HG03280 (cell line): ENCODE data around the gene ZMIZ1.
A peak's percentile ranks its signal among the peaks of the same experiment; 100 is the strongest.
"Not testable (repeated sequence)": the region's sequence is repeated elsewhere in the genome, so short reads cannot be mapped to it uniquely, and the experiment has no call there.

Experiments
- ATAC-seq: cut with Tn5 transposase; IDR thresholded peaks from one replicate; pipeline ENCODE4 v1.9.1; 2021; ENCODE audit warnings: mild to moderate bottlenecking, moderate library complexity; ENCODE audit not compliant: unreplicated experiment

Gene ZMIZ1

GRCh38 chr10:79329529-79329928 is 260.8 kb downstream of the ZMIZ1 start:
- no peak for ATAC-seq

GRCh38 chr10:79331226-79331625 is 262.5 kb downstream of the ZMIZ1 start:
- ATAC-seq = no peak

DNA sequence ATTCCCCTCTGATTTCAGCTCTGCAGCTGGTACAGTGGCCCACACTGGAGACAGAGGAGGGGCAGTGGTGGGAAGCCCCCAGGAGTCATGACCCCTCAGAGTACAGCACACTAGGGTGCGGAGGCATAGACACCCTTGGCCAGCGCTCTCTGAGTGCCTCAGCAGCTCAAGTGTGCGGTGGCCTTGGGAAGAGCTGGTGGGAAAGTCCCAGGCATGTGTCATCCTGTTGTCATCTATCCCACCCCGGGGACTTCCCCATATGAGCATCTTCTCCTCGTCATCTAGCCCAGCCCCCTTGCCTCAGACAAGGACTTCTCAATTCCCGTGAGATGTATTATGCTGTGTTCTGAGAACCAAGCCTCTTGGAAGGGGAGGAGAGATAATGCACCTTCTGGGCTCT is 262.9 kb downstream of the ZMIZ1 start:
- peak; percentile 56 for ATAC-seq

DNA sequence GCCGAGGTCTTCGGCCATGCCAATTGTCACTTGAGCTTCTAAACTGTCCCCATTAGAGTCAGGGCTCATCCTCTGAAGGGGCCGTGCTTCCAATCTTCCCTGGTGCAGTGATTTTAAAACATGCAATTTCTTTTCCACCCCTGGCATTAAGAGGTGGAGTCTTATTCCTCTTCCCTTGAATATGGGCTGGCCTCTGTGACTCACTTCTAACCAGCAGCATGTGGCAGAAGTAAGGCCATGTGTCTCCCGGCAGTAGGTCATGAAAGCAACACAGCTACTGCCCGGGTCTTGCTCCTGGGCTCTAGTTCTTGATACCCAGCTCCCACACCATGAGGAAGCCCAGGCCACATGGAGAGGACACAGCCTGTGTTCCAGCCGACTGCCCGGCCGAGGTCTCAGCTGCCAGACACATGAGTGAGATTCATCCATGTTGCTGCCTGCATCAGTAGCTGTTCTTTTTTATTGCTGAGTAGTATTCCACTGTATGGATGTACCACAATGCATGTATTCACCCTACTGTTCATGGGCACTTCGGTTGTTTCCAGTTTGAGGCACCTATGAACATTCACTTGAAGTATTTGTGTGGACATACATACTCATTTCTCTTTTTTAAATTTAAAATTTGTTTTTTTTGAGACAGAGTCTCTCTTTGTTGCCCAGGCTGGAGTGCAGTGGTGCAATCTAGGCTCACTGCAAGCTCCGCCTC is 264.0 kb downstream of the ZMIZ1 start:
- ATAC-seq = not testable (repeated sequence)

GRCh38 chr10:79333513-79333912 is 264.7 kb downstream of the ZMIZ1 start:
- no peak for ATAC-seq

DNA sequence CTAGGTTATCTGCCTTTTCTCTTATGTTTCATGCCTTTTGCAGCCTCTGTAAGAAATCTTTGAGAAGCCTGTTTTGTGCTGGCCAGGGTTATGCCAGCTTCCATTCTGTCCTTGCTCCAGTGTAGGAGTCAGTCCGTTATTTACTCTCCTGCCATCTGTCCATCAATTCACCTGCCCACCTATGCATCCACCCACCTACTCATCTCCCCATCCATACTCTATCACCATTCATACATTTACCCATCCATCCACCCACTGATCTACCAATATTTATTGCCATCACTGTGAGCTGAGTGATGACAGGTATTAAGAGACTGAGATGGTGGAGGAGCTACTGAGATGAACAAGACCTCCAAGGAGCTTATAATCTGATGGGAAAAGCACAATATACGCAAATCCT is 265.8 kb downstream of the ZMIZ1 start:
- no peak for ATAC-seq

DNA sequence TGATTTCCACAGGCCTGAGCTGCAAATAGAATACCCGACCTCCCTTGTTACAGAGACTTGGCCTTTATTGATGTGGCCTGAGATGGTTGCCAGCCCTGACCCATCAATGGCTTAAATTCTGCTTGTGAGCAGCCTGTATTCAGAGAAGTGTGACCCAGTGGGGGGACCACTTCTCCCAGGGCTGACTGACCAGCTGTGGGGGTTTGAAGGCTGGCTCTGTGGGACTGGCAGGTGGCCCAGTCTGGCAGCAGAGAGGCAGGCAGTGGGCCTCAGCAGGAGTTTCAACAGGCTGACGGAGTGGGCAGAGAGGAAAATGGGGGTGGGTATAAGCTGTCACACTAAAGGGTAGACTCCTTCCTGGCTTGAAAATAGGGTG is 266.3 kb downstream of the ZMIZ1 start:
- ATAC-seq = no peak

DNA sequence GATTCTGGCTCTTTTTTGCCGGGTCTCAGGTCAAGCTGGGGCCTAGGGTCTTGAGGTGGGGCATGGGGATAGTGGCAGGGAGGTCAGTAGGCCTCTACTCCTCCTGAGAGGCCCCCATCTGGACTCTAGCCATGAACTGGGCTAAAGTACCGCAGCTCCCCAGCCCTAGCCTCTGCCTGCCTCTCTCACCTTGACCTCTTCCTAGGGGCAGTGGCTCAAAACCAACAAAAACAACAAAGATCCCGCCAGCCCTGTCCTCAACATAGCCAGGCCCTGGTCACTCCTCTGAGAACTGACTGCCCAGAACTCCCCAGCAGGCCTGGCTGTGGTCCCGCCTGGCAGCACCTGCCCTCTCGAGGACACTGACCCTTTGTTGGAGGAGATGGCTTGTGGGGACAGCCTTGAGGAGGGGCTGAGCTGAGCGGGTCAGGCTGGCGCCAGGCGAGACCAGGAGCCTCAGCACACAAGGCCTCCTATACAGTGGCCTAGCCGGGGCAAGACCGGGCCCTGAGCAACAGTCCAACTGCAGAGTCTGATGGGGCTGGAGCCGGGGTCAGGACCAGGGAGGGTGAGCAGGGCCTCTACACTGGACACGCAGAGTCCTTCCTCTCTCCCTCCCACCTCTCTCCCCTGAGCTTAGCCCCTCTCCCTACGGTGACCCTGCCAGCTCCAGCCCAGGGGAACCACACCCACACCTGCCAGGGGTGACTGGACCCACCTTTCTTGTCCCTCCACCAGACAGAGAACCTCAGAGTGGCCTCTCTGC is 266.9 kb downstream of the ZMIZ1 start:
- no peak for ATAC-seq

- no peak for ATAC-seq
Measured at GRCh38 chr10:79336276-79336675, 267.5 kb downstream of the ZMIZ1 start.

DNA sequence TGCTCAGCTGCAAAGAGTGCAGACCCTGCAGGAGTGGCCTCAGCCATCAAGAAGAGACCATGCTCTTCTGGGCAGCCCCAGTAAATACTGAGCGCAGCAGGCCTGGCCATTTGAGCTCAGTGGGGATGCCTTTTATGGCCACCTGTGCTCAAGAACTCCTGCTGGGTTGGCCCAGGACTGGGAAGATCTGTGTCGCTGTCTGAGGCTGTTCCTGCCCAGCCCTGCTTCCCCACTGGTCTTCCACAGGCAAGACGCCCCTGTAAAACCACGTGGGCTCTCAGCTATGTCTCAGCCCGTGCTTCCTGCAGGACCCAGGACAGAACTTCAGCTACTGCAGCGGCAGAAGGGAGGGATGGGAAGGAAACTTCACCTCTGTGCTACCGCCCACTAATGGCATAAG is 268.0 kb downstream of the ZMIZ1 start:
- ATAC-seq = no peak

DNA sequence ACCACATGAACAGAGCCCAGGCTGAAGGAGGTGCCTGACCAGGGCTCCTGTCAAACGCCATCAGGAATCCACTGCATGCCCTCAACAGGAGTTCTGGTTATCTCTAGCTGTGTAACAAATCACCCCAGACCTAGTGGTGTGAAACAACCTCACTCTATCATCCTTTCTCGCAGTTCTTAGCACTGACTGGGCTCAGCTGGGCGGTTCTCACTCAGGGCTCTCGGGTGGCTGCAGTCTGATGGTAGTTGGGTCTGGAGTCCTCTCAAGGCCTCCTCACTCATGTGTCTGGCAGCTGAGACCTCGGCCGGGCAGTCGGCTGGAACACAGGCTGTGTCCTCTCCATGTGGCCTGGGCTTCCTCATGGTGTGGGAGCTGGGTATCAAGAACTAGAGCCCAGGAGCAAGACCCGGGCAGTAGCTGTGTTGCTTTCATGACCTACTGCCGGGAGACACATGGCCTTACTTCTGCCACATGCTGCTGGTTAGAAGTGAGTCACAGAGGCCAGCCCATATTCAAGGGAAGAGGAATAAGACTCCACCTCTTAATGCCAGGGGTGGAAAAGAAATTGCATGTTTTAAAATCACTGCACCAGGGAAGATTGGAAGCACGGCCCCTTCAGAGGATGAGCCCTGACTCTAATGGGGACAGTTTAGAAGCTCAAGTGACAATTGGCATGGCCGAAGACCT is 269.2 kb downstream of the ZMIZ1 start:
- not testable (repeated sequence) for ATAC-seq

- no peak for ATAC-seq
Measured at GRCh38 chr10:79339266-79339665, 270.5 kb downstream of the ZMIZ1 start.

DNA sequence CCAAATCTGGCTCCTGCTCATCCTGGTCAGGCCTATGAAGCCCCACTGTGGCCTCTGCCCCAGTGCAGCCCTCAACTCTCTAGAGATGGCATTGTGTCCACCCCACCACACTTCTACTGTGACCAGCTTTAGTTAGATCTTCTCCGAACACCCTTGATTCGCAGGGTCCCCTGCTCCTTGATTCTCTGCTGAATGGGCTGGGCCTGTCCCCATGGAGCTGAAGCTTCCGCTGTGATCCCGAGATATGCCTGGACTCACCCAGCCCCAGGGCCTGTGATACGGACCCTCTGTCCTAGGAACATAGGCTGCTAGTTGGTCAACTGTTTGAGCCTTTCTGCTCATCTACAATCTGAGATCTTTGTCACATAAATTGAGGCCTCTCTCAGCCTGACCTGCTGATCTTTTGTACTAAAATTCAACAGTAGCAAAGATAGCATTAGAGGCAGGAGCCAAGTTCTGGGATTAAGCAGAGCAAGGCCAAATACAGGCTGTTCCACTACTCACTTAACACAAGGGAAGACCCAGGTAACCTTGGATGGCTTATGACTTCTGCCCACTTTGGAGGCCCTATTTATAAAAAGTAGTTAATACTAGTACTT is 272.0 kb downstream of the ZMIZ1 start:
- ATAC-seq = no peak

DNA sequence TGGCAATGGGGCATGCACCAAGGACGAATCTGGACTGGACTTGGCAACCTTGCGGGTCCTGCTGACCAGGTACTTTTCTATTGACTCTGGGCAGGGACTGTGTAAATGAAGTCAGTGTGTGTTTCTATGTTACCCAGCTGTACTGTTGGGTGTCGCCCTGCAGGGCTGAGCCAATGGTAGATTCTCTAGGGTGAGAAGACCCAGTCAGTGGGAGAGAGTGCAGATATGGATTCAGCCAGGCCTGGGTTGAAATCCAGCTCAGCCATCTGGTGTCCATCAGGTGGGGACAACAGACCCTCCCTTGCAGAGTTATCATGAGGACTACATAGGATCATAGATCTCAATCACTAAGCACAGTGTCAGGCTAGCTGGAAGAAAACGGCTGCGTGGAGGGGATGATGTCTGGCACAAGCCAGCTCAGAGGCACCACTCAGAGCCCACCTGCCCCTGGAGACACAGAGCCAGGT is 273.6 kb downstream of the ZMIZ1 start:
- ATAC-seq = no peak

GRCh38 chr10:79342811-79343561 is 274.2 kb downstream of the ZMIZ1 start:
- ATAC-seq = no peak

- no peak for ATAC-seq
Measured at GRCh38 chr10:79344502-79345195, 275.9 kb downstream of the ZMIZ1 start.

GRCh38 chr10:79345241-79346011 is 276.7 kb downstream of the ZMIZ1 start:
- ATAC-seq = no peak

GRCh38 chr10:79346012-79346340 is 277.2 kb downstream of the ZMIZ1 start:
- ATAC-seq = no peak

DNA sequence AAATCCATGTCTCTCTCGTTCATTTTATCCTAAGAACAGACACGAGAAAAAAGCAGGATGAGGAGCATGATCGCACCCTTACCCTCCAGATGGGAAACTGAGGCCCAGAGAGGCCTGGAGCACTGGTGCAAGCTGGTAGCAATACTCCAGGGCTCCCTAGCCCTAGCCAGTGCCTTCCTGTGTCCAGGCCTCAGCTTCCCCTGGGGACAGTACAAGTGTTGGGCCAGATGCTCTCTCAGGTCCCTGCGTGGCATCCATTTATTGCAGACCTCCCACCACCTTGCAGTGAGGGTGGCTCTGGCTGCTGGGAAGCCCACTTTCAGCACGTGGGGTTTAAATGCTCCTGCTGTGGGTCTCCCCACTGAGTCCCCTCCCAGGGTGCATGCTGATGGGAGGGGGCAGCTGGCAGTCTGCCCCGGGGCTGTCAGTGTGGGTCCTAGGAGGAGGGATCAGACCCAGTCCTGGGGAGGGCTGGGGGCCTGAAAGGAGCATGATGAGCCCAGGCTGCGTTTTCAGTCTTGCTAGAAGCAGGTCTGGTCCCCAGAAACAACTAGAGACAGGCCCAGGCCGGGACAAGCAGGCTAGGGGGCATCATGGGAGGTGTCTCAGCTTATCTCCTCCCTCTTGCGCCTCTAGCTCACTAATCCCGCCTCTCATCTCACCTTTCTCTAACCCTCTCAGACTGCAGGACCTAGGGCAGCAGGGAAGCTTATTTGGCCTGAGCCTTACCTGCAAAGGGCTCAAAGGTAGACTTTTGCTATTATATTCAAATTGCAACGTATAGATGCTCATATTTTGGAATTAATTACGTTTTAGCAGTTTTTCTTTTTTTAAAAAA is 277.8 kb downstream of the ZMIZ1 start:
- no peak for ATAC-seq
